A549 (cell line): ENCODE measurements around the gene CCDC188.

Source experiments
- FOSB ChIP-seq: fragments of 250-450 bp; sonication (Bioruptor Pico); IDR thresholded peaks from 2 replicates; pipeline ENCODE4 v1.5.0; 2020; ENCODE audit warnings: mild to moderate bottlenecking, moderate library complexity
- MAFK ChIP-seq: fragments of 450-650 bp; IDR thresholded peaks from 2 replicates; pipeline ENCODE4 v1.6.1; 2014; ENCODE audit not compliant: partially characterized antibody
- MAZ ChIP-seq: fragments of 150-350 bp; IDR thresholded peaks from 2 replicates; pipeline ENCODE4 v1.6.1; 2014; ENCODE audit warnings: antibody characterized with exemption, low read depth, low read length, borderline replicate concordance
- POLR2A ChIP-seq: IDR thresholded peaks from 2 replicates; pipeline ENCODE4 v1.6.1; 2012; ENCODE audit warnings: mild to moderate bottlenecking, low read length
- RFX5 ChIP-seq: fragments of 450-650 bp; IDR thresholded peaks from 2 replicates; pipeline ENCODE4 v1.7.1; 2014; ENCODE audit warnings: antibody characterized with exemption, mild to moderate bottlenecking, moderate library complexity
- TF ChIP-seq, protein P1 (sequence below): fragments of >200 bp; sonication (Bioruptor Twin); formaldehyde crosslinking; IDR thresholded peaks from 3 replicates; pipeline ENCODE4 v1.5.1; 2016
- TF ChIP-seq, protein P2 (sequence below): fragments of 200-600 bp; sonication (generic); IDR thresholded peaks from 2 replicates; pipeline ENCODE4 v1.6.1; 2016; ENCODE audit warnings: antibody characterized with exemption, mild to moderate bottlenecking, moderate library complexity

DNA sequence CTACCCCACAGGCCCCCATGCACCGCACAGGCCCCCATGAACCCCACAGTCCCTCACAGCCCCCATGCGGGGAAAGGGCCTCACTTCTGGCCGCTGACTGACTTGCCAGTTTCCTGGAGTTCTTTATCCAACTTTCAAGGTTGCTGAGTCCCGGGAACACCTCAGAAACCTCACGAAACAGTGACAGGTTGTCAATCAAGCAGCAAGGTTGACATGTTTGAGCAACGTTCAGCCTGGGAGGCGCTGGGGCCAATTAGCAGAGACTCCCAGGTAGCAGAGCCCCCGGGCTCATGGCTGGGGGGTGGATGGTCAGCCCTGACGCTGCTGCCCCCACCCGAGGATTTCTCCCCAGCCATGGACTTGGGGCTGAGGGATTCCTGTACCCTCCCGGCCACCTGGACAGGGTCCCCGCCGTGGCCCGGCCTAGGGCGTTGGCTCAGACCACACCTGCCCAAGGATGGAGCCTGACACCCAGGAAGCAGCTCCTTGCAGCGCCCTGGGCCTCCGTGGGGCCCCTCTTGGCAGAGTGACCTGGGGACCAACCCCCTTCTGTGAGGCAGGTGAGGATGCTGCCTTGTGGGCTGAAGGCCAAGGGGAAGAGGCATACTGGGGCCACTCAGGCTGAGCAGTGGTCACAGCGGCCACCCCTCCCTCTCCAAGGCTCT, 33.8 kb upstream of the CCDC188 start:
- TF ChIP-seq RFX5 (no peak), POLR2A (no peak), FOSB (CRISPR knock-in tag) (no peak), MAFK (no peak), MAZ (no peak)
- TF ChIP-seq, protein P1, sequence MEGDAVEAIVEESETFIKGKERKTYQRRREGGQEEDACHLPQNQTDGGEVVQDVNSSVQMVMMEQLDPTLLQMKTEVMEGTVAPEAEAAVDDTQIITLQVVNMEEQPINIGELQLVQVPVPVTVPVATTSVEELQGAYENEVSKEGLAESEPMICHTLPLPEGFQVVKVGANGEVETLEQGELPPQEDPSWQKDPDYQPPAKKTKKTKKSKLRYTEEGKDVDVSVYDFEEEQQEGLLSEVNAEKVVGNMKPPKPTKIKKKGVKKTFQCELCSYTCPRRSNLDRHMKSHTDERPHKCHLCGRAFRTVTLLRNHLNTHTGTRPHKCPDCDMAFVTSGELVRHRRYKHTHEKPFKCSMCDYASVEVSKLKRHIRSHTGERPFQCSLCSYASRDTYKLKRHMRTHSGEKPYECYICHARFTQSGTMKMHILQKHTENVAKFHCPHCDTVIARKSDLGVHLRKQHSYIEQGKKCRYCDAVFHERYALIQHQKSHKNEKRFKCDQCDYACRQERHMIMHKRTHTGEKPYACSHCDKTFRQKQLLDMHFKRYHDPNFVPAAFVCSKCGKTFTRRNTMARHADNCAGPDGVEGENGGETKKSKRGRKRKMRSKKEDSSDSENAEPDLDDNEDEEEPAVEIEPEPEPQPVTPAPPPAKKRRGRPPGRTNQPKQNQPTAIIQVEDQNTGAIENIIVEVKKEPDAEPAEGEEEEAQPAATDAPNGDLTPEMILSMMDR, result no peak
- TF ChIP-seq, protein P2, sequence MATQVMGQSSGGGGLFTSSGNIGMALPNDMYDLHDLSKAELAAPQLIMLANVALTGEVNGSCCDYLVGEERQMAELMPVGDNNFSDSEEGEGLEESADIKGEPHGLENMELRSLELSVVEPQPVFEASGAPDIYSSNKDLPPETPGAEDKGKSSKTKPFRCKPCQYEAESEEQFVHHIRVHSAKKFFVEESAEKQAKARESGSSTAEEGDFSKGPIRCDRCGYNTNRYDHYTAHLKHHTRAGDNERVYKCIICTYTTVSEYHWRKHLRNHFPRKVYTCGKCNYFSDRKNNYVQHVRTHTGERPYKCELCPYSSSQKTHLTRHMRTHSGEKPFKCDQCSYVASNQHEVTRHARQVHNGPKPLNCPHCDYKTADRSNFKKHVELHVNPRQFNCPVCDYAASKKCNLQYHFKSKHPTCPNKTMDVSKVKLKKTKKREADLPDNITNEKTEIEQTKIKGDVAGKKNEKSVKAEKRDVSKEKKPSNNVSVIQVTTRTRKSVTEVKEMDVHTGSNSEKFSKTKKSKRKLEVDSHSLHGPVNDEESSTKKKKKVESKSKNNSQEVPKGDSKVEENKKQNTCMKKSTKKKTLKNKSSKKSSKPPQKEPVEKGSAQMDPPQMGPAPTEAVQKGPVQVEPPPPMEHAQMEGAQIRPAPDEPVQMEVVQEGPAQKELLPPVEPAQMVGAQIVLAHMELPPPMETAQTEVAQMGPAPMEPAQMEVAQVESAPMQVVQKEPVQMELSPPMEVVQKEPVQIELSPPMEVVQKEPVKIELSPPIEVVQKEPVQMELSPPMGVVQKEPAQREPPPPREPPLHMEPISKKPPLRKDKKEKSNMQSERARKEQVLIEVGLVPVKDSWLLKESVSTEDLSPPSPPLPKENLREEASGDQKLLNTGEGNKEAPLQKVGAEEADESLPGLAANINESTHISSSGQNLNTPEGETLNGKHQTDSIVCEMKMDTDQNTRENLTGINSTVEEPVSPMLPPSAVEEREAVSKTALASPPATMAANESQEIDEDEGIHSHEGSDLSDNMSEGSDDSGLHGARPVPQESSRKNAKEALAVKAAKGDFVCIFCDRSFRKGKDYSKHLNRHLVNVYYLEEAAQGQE, result no peak
